Right kidney (tissue), 1 donor: ENCODE results near the gene IDE.

Source experiments
- DNase-seq: peaks from one replicate; pipeline ENCODE4 v3.0.0-alpha.2; 2016

Gene IDE

GRCh38 chr10:92569071-92569470 lies 4.8 kb downstream of the IDE start:
- DNase-seq: no peak

GRCh38 chr10:92567952-92568600 lies 5.8 kb downstream of the IDE start:
- no peak for DNase-seq

GRCh38 chr10:92562424-92562823 lies 11.5 kb downstream of the IDE start:
- no peak for DNase-seq

GRCh38 chr10:92559046-92559445 lies 14.8 kb downstream of the IDE start:
- no peak for DNase-seq

- no peak for DNase-seq
Measured at GRCh38 chr10:92553959-92554358, 19.9 kb downstream of the IDE start.

- DNase-seq: no peak
Measured at GRCh38 chr10:92552310-92552709, 21.6 kb downstream of the IDE start.

GRCh38 chr10:92550924-92551323 lies 23.0 kb downstream of the IDE start:
- no peak for DNase-seq

GRCh38 chr10:92547676-92548075 lies 26.2 kb downstream of the IDE start:
- no peak for DNase-seq

GRCh38 chr10:92545556-92545955 lies 28.3 kb downstream of the IDE start:
- DNase-seq: no peak

- DNase-seq: no peak
Measured at GRCh38 chr10:92544296-92544695, 29.6 kb downstream of the IDE start.

GRCh38 chr10:92542458-92542857 lies 31.4 kb downstream of the IDE start:
- DNase-seq: no peak

- no peak for DNase-seq
Measured at GRCh38 chr10:92541583-92541982, 32.3 kb downstream of the IDE start.

- DNase-seq: no peak
Measured at GRCh38 chr10:92538231-92538958, 35.5 kb downstream of the IDE start.

GRCh38 chr10:92530891-92531535 lies 42.9 kb downstream of the IDE start:
- DNase-seq: no peak

GRCh38 chr10:92530421-92530820 lies 43.5 kb downstream of the IDE start:
- no peak for DNase-seq

- DNase-seq: no peak
Measured at GRCh38 chr10:92527716-92528115, 46.2 kb downstream of the IDE start.

GRCh38 chr10:92523639-92524038 lies 50.3 kb downstream of the IDE start:
- no peak for DNase-seq

GRCh38 chr10:92517034-92517655 lies 56.7 kb downstream of the IDE start:
- peak; percentile 29 for DNase-seq

- DNase-seq: no peak
Measured at GRCh38 chr10:92508866-92509265, 65.0 kb downstream of the IDE start.

GRCh38 chr10:92506336-92506735 lies 67.6 kb downstream of the IDE start:
- DNase-seq: no peak

GRCh38 chr10:92505044-92505443 lies 68.8 kb downstream of the IDE start:
- no peak for DNase-seq

- DNase-seq: no peak
Measured at GRCh38 chr10:92502296-92502808, 71.5 kb downstream of the IDE start.

- no peak for DNase-seq
Measured at GRCh38 chr10:92493362-92493761, 80.5 kb downstream of the IDE start.
